Suprapubic skin (tissue), 3 donors: ENCODE measurements around the gene OR5M11.

Experiments
- EP300 ChIP-seq: sonication (generic); formaldehyde crosslinking; IDR thresholded peaks from one replicate; pipeline ENCODE4 v1.6.1; 2017; ENCODE audit warnings: antibody characterized with exemption
- POLR2A ChIP-seq, 2 donors: fragments of 450-650 bp; IDR thresholded peaks; one replicate each; pipeline ENCODE4 v1.6.1; 2017; ENCODE audit warnings: antibody characterized with exemption in 2 of 2, mild to moderate bottlenecking in 2 of 2, moderate library complexity in 2 of 2
- TF ChIP-seq, protein P1 (sequence below), 2 donors: fragments of 200-600 bp in 1 of 2; fragments of 450-650 bp in 1 of 2; sonication (generic) in 1 of 2; IDR thresholded peaks; one replicate each; pipeline ENCODE4 v1.5.1; 2016 to 2019; ENCODE audit warnings: antibody characterized with exemption in 2 of 2, mild to moderate bottlenecking in 1 of 2, moderate library complexity in 1 of 2

DNA sequence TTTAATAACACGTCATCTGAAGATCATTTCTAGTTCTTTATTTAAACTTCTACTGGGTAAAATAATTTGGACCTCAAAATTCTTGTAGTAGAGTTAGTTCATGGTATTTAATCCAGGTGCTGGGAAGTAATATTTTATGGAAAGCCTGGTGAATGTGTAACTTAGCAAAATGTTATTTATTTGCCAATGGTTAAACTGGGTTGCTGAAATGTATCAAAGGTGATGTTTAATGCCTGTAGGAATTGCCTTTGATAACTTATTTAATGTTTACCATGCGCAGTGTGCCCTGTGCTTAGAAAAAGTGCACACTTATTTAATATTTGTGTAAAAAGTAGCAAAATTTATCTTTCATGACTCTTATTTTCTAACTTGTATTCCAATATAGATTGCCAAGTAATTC, 11.2 kb downstream of the OR5M11 start:
- TF ChIP-seq EP300 (no peak), POLR2A (IDR thresholded peaks at IDR 0.05) (no peak)
- TF ChIP-seq, protein P1, sequence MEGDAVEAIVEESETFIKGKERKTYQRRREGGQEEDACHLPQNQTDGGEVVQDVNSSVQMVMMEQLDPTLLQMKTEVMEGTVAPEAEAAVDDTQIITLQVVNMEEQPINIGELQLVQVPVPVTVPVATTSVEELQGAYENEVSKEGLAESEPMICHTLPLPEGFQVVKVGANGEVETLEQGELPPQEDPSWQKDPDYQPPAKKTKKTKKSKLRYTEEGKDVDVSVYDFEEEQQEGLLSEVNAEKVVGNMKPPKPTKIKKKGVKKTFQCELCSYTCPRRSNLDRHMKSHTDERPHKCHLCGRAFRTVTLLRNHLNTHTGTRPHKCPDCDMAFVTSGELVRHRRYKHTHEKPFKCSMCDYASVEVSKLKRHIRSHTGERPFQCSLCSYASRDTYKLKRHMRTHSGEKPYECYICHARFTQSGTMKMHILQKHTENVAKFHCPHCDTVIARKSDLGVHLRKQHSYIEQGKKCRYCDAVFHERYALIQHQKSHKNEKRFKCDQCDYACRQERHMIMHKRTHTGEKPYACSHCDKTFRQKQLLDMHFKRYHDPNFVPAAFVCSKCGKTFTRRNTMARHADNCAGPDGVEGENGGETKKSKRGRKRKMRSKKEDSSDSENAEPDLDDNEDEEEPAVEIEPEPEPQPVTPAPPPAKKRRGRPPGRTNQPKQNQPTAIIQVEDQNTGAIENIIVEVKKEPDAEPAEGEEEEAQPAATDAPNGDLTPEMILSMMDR (IDR thresholded peaks at IDR 0.05): no peak
